GM12878 (cell line): ENCODE measurements around the gene CGAS. TPM values are rescaled to one million over a fixed set of nuclear protein-coding genes. Genes with fewer than 3 reads are reported as not detected.

Experiments used
- ATAC-seq: fragments of 200-7000 bp; cut with Tn5 transposase; 3 replicates; pipeline ENCODE4 v1.9.1; 2020; ENCODE audit warnings: mild to moderate bottlenecking, moderate library complexity
- BruUV-seq: library from RNA; stranded (reverse); fragments of 400-500 nt; replicated peaks from 2 replicates; lab custom pipeline; 2021; lab: Mats Ljungman, UMichigan
- CTCF ChIA-PET: fragments of 300-600 bp; sonication (Branson Sonifier 250); formaldehyde crosslinking; extraction: SDS; loops from one replicate; lab custom pipeline; 2021; ENCODE audit warnings: inconsistent platforms; lab: Yijun Ruan, JAX
- POLR2A ChIA-PET: fragments of 350-600 bp; formaldehyde crosslinking; extraction: SDS; loops from one replicate; lab custom pipeline; 2021; ENCODE audit warnings: inconsistent platforms; lab: Charles Lee
- RAD21 ChIA-PET: fragments of 300-600 bp; sonication (Branson Sonifier 250); formaldehyde crosslinking; loops from one replicate; lab custom pipeline; 2023; ENCODE audit warnings: antibody characterized with exemption; ENCODE audit not compliant: unreplicated experiment; lab: Charles Lee
- SMC1A ChIA-PET: fragments of 300-600 bp; sonication (Branson Sonifier 250); formaldehyde crosslinking; loops from one replicate; lab custom pipeline; 2023; ENCODE audit not compliant: unreplicated experiment, uncharacterized antibody; lab: Charles Lee
- DNase-seq: peaks from one replicate; pipeline ENCODE4 v3.0.0-alpha.2; 2011; ENCODE audit warnings: low read depth, low spot score
- FAIRE-seq: peaks from 3 replicates; lab custom pipeline; 2011; peaks lifted over from hg19 to GRCh38; lab: Jason Lieb, UNC
- H2AFZ ChIP-seq: 2 replicates; pipeline ENCODE4 v1.6.0; 2011; ENCODE audit warnings: low read depth, low read length, control low read depth; ENCODE audit not compliant: control insufficient read depth
- H3K27ac ChIP-seq: 2 replicates; pipeline ENCODE4 v1.5.1; 2011; ENCODE audit warnings: control low read depth; ENCODE audit not compliant: control insufficient read depth, insufficient read depth
- H3K27me3 ChIP-seq, 2 experiments: replicated peaks in 1 of 2; 2 replicates each; pipeline versions ENCODE4 v1.6.0 to v1.6.1; 2011; ENCODE audit warnings: low read length in 1 of 2; ENCODE audit not compliant: control insufficient read depth in 2 of 2, insufficient read depth in 2 of 2
- H3K36me3 ChIP-seq, 2 experiments: 2 replicates each; pipeline ENCODE4 v1.5.1; 2011; ENCODE audit warnings: low read length in 1 of 2; ENCODE audit not compliant: control insufficient read depth in 2 of 2, insufficient read depth in 2 of 2
- H3K4me1 ChIP-seq: 2 replicates; pipeline ENCODE4 v1.6.1; 2011; ENCODE audit warnings: mild to moderate bottlenecking, low read length, moderate library complexity, mixed read lengths; ENCODE audit not compliant: control insufficient read depth, insufficient read depth
- H3K4me2 ChIP-seq: 2 replicates; pipeline ENCODE4 v1.6.0; 2011; ENCODE audit warnings: control low read depth; ENCODE audit not compliant: control insufficient read depth, insufficient read depth
- H3K4me3 ChIP-seq: fragments of 200-600 bp; sonication (generic); 2 replicates; pipeline ENCODE4 v1.5.1; 2016
- H3K79me2 ChIP-seq: 2 replicates; pipeline ENCODE4 v1.6.0; 2011; ENCODE audit warnings: low read length; ENCODE audit not compliant: control insufficient read depth, insufficient read depth
- H3K9ac ChIP-seq: 2 replicates; pipeline ENCODE4 v1.8.0; 2011; ENCODE audit warnings: low read length, control low read depth, mixed read lengths; ENCODE audit not compliant: control insufficient read depth, insufficient read depth
- H3K9me3 ChIP-seq: replicated peaks from 3 replicates; pipeline ENCODE4 v1.5.1; 2011; ENCODE audit warnings: mild to moderate bottlenecking, low read length; ENCODE audit not compliant: control insufficient read depth, insufficient read depth
- H4K20me1 ChIP-seq: 2 replicates; pipeline ENCODE4 v1.6.0; 2011; ENCODE audit not compliant: control insufficient read depth, insufficient read depth
- CBX3 ChIP-seq: fragments of 200-600 bp; sonication (generic); IDR thresholded peaks from 2 replicates; pipeline ENCODE4 v1.6.1; 2016; ENCODE audit warnings: low read depth, borderline replicate concordance
- CHD2 ChIP-seq: IDR thresholded peaks from 2 replicates; pipeline ENCODE4 v1.6.1; 2011; ENCODE audit warnings: low read depth, low read length, improper control_type of control experiment, borderline replicate concordance
- NR2C2 ChIP-seq: IDR thresholded peaks from 2 replicates; pipeline ENCODE4 v1.6.1; 2011; ENCODE audit warnings: borderline replicate concordance, low read depth; ENCODE audit not compliant: control insufficient read depth, insufficient read length
- RCOR1 ChIP-seq: conservative IDR thresholded peaks from 2 replicates; pipeline ENCODE4 v1.6.1; 2012; ENCODE audit warnings: low read depth, low read length, improper control_type of control experiment
- SMAD5 ChIP-seq: IDR thresholded peaks from 2 replicates; pipeline ENCODE4 v1.6.1; 2016; ENCODE audit warnings: antibody characterized with exemption, low read depth
- SUPT20H ChIP-seq: IDR thresholded peaks from 2 replicates; pipeline ENCODE4 v1.6.1; 2011; ENCODE audit warnings: low read depth, mild to moderate bottlenecking, low read length, moderate library complexity, borderline replicate concordance; ENCODE audit not compliant: control insufficient read depth
- ZNF24 ChIP-seq: fragments of 450-650 bp; IDR thresholded peaks from 2 replicates; pipeline ENCODE4 v1.6.1; 2017; ENCODE audit warnings: antibody characterized with exemption, mild to moderate bottlenecking
- ZSCAN29 ChIP-seq: fragments of 450-650 bp; IDR thresholded peaks from 2 replicates; pipeline ENCODE4 v1.6.1; 2017; ENCODE audit warnings: mild to moderate bottlenecking, moderate library complexity
- WGBS: methylation state at CpG from one replicate; pipeline ENCODE4 v1.1.6; 2016; ENCODE audit warnings: low lambda C conversion rate; ENCODE audit not compliant: insufficient replicate concordance, insufficient coverage; ENCODE audit errors: missing lambda C conversion rate; 5-methylcytosine and 5-hydroxymethylcytosine counted together
- in situ Hi-C: fragments of 300-500 bp; cut with MboI; formaldehyde crosslinking; loops from 9 replicates; pipeline ENCODE4 v1.14.3; 2018; ENCODE audit warnings: mixed read lengths
- intact Hi-C: fragments of 100-400 bp; cut with micrococcal nuclease; formaldehyde crosslinking; loops from one replicate; pipeline ENCODE4 v1.14.2; 2022; ENCODE audit not compliant: unreplicated experiment
- polyA plus RNA-seq, 11 experiments: library from polyadenylated mRNA; depleted of rRNA in 4 of 11; unstranded in 6 of 11; stranded (reverse) in 5 of 11; fragments of >200 nt; fragmentation: Nextera tagmentation in 4 of 11; fragmentation: Illumina TruSeq in 1 of 11; extraction: Ambion mirVana in 4 of 11; extraction: Trizol in 1 of 11; gene quantifications; 1 replicate in 1 of 11; 2 replicates in 10 of 11; pipeline versions ENCODE4 v1.2.1 to v1.2.3, GENCODE V29; 2011 to 2016; ENCODE audit warnings: inconsistent platforms in 2 of 11, missing spikeins in 2 of 11, low read depth in 1 of 11
- total RNA-seq, 4 experiments: library from RNA; depleted of rRNA in 3 of 4; stranded (reverse); fragments of >200 nt in 3 of 4; fragmentation: Illumina TruSeq in 1 of 4; extraction: Trizol in 1 of 4; gene quantifications; 2 replicates each; pipeline versions ENCODE4 v1.2.1 to v1.2.3, GENCODE V29; 2013 to 2021
- TF ChIP-seq, protein P1 (sequence below): fragments of 450-650 bp; IDR thresholded peaks from 2 replicates; pipeline ENCODE4 v1.6.1; 2018; ENCODE audit warnings: mild to moderate bottlenecking, low read depth, moderate library complexity; ENCODE audit not compliant: partially characterized antibody
- TF ChIP-seq, protein P2 (sequence below): fragments of 450-650 bp; IDR thresholded peaks from 2 replicates; pipeline ENCODE4 v1.6.1; 2018; ENCODE audit warnings: borderline replicate concordance, mild to moderate bottlenecking; ENCODE audit not compliant: partially characterized antibody

The CGAS gene
- total and polyA plus RNA-seq, 10 of the 15 experiments (the other 5 are each of a cell fraction or from before 2014, with no cell fraction given): 4.7 to 30.2 (median 22.1) TPM

DNA sequence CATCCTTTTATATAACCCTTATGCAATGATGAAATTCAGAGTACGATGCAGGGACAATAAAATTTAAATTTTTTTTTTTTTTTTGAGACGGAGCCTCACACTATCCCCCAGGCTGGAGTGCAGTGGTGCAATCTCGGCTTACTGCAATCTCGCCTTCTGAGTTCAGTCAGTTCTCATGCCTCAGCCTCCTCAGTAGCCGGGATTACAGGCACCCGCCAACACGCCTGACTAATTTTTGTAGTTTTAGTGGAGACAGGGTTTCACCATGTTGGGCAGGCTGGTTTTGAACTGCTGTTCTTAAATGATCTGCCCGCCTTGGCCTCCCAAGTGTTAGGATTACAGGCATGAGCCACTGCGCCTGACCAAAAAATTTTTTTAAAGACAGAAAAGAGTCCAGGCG is 24.6 kb upstream of the CGAS start:
- CTCF ChIA-PET: no interaction called here
- POLR2A ChIA-PET: interaction anchor here (1.1 kb wide), 2 partner anchors 12 to 38 kb away, joined by 4 to 5 read pairs; no protein-coding TSS in a partner anchor
- H3K9ac ChIP-seq: no peak overlapping the region
- H2AFZ ChIP-seq: no peak overlapping the region
- TF ChIP-seq RCOR1 (no peak), SMAD5 (no peak), SUPT20H (no peak), CHD2 (no peak), CBX3 (no peak), NR2C2 (no peak), ZSCAN29 (no peak), ZNF24 (no peak)
- TF ChIP-seq, protein P1, sequence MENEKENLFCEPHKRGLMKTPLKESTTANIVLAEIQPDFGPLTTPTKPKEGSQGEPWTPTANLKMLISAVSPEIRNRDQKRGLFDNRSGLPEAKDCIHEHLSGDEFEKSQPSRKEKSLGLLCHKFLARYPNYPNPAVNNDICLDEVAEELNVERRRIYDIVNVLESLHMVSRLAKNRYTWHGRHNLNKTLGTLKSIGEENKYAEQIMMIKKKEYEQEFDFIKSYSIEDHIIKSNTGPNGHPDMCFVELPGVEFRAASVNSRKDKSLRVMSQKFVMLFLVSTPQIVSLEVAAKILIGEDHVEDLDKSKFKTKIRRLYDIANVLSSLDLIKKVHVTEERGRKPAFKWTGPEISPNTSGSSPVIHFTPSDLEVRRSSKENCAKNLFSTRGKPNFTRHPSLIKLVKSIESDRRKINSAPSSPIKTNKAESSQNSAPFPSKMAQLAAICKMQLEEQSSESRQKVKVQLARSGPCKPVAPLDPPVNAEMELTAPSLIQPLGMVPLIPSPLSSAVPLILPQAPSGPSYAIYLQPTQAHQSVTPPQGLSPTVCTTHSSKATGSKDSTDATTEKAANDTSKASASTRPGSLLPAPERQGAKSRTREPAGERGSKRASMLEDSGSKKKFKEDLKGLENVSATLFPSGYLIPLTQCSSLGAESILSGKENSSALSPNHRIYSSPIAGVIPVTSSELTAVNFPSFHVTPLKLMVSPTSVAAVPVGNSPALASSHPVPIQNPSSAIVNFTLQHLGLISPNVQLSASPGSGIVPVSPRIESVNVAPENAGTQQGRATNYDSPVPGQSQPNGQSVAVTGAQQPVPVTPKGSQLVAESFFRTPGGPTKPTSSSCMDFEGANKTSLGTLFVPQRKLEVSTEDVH: no peak
- TF ChIP-seq, protein P2, sequence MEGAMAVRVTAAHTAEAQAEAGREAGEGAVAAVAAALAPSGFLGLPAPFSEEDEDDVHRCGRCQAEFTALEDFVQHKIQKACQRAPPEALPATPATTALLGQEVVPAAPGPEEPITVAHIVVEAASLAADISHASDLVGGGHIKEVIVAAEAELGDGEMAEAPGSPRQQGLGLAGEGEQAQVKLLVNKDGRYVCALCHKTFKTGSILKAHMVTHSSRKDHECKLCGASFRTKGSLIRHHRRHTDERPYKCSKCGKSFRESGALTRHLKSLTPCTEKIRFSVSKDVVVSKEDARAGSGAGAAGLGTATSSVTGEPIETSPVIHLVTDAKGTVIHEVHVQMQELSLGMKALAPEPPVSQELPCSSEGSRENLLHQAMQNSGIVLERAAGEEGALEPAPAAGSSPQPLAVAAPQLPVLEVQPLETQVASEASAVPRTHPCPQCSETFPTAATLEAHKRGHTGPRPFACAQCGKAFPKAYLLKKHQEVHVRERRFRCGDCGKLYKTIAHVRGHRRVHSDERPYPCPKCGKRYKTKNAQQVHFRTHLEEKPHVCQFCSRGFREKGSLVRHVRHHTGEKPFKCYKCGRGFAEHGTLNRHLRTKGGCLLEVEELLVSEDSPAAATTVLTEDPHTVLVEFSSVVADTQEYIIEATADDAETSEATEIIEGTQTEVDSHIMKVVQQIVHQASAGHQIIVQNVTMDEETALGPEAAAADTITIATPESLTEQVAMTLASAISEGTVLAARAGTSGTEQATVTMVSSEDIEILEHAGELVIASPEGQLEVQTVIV: no peak
- no peaks in the 10 kb centered on the region for H3K27me3 ChIP-seq
- H3K36me3 ChIP-seq: peaks cover 3 to 24% of the 10 kb centered on the region in 2 experiments
- no TSS peak for BruUV-seq
- RAD21 ChIA-PET: interaction anchor here (1.1 kb wide), 1 partner anchor 15 kb away, joined by 6 read pairs; no protein-coding TSS in a partner anchor
- H3K4me2 ChIP-seq: no peak overlapping the region
- SMC1A ChIA-PET: interaction anchor here (0.6 to 0.7 kb wide), 3 partner anchors 39 to 136 kb away, joined by 3 to 4 read pairs (median 3); no protein-coding TSS in a partner anchor
- H3K9me3 ChIP-seq: no peaks in the 10 kb centered on the region
- no peak for FAIRE-seq
- DNase-seq: no peak
- H3K4me3 ChIP-seq: no peak overlapping the region
- no peak for ATAC-seq
- WGBS: 96% methylated on average over 10 of the region's 10 CpGs
- H3K4me1 ChIP-seq: peaks cover 6% of the 10 kb centered on the region; the same call in 1 of the 2 replicates
- H4K20me1 ChIP-seq: no peaks in the 10 kb centered on the region
- intact Hi-C loops (no loop called here), in situ Hi-C loops (no loop called here)
- H3K27ac ChIP-seq: no peak overlapping the region
- no peaks in the 10 kb centered on the region for H3K79me2 ChIP-seq
